Spleen (tissue), 7 donors: ENCODE results near the gene MAU2.

ENCODE experiments used
- CTCF ChIP-seq, 11 experiments: fragments of 200-600 bp in 7 of 11; fragments of 450-650 bp in 4 of 11; sonication (generic) in 4 of 11; IDR thresholded peaks in 8 of 11; conservative IDR thresholded peaks in 3 of 11; 1 replicate in 7 of 11; 2 replicates in 4 of 11; pipeline versions ENCODE4 v1.4.0 to v1.8.0; 2016 to 2021; ENCODE audit warnings: antibody characterized with exemption in 11 of 11, inconsistent platforms in 4 of 11, mild to moderate bottlenecking in 1 of 11
- POLR2A ChIP-seq, 3 donors: fragments of 450-650 bp; IDR thresholded peaks; one replicate each; pipeline ENCODE4 v1.5.1; 2017; ENCODE audit warnings: antibody characterized with exemption in 3 of 3, mild to moderate bottlenecking in 1 of 3
- donor health status: DM: no; HTN: no; CAD: no; lungs with moderate emphysema.
- donor health status: DM: no; HTN: no; CAD: no.
- donor health status: DM: no; HTN: no; CAD: no.

GRCh38 chr19:19407633-19407930 is 87.0 kb downstream of the MAU2 start:
- no peak for TF ChIP-seq CTCF (IDR thresholded peaks at IDR 0.05 in 8 of 11, conservative IDR thresholded peaks at IDR 0.05 in 3 of 11)
- no peak for TF ChIP-seq POLR2A (IDR thresholded peaks at IDR 0.05)
